ENCODE measurements around the gene RCAN2.
"Not testable (repeated sequence)": the region's sequence is repeated elsewhere in the genome, so short reads cannot be mapped to it uniquely, and the experiment has no call there.

RCAN2 gene

DNA sequence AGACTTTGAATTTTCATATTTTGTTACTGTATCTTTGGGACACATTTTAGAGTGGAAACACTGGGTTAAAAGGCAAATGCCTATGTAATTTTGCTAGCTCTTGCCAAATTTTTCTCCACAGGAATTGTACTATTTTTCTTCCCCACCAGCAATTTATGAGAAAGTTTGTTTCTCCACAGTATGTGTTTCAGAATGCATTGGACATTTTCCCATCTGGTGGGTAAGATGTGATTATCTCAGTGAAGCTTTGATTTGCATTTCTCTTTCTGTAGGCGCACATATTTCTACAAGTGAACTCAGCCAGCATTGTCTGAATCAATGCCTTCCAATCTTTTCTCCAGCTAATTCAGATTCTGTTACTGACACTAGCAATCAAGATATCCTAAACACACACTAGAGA is 157.8 kb downstream of the RCAN2 start:
- DNase-seq (ENCODE audit: low read depth in 2 of 2): no peak

DNA sequence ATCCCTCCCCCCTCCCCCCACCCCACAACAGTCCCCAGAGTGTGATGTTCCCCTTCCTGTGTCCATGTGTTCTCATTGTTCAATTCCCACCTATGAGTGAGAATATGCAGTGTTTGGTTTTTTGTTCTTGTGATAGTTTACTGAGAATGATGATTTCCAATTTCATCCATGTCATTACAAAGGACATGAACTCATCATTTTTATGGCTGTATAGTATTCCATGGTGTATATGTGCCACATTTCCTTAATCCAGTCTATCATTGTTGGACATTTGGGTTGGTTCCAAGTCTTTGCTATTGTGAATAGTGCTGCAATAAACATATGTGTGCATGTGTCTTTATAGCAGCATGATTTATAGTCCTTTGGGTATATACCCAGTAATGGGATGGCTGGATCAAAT is 158.8 kb downstream of the RCAN2 start:
- not testable (repeated sequence) for DNase-seq (ENCODE audit: low read depth in 2 of 2)

DNA sequence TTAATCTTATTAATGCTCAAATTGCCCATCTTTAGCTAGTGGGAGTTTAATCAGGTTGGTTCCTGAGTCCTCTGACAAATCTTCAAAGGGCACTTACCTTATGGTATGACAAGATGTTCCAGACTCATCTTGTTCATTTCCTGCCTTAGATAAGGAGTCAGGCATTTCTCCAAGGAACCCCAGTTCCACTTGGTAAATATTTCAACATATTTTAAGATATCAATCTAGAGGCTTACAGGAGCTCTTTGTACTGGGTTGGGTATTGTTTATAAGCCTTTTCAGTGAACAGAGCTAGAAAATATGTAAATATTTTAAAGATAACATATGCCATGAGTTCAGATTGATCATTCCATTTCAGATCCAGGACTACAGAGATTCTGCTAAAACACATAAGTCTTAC is 159.8 kb downstream of the RCAN2 start:
- DNase-seq (ENCODE audit: low read depth in 2 of 2): no peak

DNA sequence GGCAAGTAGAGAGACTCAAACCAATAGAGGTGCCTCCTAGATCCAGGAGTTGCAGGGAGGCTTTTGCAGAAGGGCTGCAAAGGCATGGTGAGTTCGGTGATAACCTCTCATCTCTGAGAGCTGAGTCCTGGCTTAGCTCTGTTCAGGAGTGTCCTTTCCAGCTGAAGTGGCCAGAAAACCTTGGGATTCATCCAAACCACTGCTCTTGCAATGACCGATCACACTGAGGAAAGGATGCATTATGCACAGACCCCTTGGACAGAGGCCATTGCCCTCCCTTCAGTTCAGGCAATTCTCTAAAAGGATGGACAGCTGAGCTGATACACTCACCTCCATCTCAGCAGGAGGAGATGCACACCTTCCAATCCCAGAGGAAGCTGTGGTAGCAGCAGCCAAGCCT is 161.7 kb downstream of the RCAN2 start:
- no peak for DNase-seq (ENCODE audit: low read depth in 2 of 2)

DNA sequence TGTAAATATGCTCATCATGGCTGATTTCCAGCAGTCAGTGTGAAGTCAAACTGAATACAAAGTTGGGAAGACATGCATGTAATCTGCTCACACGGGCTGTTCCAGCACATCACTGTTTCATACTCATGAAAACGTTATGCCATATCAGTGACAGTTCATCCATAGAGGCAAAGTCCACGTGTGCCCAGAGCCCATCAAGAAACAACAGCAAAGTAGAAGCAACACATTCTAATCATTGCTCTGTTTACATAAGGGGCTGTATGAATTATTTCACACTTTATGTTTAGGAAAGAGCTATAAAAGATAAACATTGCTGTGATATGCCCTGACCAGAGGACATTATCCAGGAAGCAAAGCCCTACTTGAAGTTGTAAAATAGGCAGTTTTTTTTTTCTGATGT is 163.5 kb downstream of the RCAN2 start:
- no peak for DNase-seq (ENCODE audit: low read depth in 2 of 2)

DNA sequence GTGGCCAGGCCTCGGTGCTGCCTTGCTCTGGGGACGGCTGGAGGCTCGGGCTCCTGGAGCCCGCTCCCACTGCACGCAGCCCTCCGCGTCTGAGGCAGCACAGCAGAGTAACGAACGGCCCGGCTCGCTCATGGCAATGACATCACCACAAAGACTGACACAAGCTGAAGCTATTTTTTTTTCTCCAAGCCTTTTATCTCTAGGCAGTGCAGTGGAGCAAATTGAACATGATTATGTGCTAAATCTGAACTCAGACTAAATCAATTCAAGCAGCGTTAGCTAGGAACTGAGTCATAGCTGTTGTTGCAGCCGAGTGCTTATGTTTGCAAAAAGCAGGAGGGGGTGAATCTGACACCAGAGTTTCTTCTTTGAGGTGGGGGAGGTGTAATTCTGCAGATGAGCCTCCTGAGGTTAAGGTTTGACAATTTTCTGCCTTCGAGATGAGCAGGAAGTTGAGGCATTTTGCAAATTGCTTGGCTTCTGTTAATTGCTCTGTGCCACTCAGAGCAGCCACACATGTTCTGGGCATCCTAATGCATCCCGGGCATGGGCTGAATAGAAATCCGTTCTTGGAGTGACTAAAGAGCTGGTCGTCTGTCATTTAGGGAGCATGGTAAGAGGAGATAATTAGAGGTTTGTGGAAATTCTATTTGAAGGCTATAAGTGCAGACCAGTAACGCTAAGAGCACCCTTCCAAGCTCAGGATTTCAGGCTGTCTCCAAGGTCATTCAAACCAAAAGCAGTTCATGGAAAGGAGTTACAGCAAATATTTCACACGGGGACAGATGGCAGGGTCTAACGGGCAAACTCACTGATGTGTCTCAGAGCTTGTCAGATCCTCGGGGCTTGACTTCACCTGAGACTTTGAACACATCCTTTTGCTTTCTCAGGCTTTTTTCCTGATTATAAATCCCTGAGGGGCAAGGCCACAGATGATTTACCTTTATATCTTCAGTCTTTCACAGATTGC is 165.4 kb downstream of the RCAN2 start:
- DNase-seq (ENCODE audit: low read depth in 2 of 2): no peak

DNA sequence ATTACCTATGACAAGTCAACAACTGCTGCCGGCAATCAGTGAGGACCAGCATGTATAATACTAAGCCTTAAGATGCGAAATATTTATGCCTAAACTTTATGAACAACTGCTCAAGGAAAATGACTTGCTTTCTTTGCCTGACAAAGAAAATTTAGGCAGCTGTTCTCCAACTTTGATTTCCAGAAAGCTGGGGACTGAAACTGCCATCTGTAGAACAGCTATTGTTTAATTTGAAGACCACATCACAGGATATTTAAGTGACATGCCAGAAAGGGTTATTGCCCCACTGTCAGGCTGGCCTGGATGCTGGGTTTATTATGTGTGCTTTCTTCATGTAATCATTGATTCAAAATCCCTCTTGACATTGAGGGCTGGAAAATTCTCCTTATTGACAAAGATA is 166.5 kb downstream of the RCAN2 start:
- DNase-seq (ENCODE audit: low read depth in 2 of 2): no peak

DNA sequence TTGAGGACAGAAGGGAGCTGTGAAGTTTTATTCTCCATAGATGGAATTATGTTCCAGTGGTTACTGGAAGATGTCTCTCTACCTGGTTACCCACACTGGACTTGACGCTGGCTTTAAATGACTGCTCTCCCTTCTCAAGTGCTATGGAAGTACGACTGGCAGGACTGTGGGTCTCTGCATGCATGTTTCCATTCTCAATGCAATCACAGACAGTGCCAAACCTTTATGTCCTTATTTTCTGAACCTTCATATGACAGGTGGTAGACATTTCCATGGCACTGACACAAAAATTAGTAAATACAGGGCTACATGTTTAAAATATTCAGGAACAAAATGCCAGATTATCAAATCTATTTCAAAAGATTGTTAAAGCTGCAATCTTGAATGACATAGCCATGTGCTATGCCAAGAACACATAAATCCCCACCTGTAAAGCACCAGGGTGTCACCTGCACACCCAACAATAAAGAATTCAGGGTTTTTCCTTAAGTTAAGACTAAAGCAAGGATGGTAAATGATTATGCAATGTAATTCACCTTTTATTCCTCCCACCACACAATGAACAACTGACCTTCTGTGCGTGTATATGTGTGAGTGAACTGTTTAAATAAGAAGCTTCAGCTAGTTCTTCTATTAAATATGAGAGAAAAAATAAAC is 167.2 kb downstream of the RCAN2 start:
- no peak for DNase-seq (ENCODE audit: low read depth in 2 of 2)

DNA sequence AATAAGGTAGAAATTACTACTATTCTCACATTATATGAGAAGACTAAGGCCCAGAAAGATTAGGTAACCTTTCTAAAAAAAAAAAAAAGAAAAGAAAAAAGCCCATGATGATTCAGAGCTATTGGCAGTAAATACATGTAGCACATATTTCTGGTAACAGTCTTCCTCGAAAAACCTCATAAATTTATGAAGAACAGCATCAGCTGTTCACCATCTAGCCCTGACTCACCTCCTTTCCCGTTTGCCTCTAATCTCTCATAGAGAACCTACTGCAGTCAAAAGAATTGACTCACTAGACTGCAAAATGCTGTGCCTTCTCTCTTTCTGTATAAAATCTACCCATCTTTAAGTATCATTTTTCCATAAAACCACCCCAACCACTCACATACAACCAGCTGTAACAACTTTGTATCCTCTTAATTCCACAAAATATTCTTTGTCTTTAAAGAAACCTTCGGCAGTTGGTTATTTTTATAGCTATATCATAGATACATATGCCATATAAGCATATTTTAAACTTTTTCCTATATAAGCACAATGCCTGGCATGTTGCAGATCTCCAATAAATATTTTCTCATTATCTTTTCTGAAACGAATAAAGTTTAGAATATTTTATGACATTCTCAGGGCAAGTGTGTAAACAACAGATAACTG is 167.8 kb downstream of the RCAN2 start:
- no peak for DNase-seq (ENCODE audit: low read depth in 2 of 2)

DNA sequence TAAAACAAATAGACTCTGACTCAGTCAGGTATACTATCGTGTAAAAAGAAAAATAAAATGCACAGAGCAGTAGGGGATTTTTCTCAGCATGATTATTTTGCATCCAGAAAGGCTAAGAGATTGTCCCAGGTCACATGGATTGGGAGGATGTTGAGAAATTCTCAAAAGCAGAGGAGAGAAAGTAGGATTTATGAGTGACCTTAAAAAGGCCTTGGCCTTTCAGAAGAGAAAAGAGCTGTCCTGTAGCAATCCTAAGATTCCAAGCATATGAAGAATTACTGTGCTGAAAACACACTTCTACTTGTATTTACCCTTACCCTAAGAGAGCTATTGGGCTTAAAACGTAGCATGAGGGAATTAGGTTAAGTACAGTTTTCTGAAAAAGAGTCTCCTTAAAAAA is 170.7 kb downstream of the RCAN2 start:
- DNase-seq (ENCODE audit: low read depth in 2 of 2): no peak

DNA sequence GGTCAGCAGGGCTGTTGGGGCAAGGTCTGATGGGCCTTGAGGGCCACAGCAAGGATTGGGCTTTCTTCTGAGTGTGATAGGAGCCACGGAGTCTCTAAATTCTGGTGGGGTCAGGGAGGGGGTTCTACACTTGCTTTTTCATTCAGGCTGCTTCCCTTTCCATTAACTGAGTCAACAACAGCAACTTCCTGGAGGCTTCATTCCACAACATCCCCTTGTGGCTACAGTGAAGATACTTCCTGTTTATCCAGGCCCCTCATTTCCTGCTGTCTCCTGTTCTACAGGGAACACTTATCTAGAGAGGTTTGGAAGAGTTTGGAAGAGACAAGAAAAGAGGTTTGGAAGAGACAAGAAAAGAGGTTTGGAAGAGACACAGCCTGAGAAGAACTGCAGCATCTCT is 175.7 kb downstream of the RCAN2 start:
- no peak for DNase-seq (ENCODE audit: low read depth in 2 of 2)

DNA sequence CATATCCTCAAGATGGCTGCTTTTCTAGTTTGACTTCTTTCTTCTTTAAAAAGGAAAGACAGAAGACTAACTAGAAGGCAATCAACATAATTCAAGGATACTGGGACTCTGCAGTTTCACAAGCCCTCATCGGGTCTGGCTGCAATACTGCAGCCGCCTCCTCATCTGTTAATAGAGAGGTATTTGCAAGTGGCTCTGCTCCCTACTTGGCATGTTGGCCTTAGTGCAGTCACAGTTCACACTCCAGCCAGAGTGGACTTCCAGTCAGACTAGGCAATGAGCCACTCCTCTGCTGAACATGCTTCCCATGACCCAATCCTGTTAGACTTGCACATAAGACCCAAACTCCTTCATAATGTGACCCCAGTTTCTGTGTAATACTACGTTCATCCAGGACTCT is 178.6 kb downstream of the RCAN2 start:
- no peak for DNase-seq (ENCODE audit: low read depth in 2 of 2)

DNA sequence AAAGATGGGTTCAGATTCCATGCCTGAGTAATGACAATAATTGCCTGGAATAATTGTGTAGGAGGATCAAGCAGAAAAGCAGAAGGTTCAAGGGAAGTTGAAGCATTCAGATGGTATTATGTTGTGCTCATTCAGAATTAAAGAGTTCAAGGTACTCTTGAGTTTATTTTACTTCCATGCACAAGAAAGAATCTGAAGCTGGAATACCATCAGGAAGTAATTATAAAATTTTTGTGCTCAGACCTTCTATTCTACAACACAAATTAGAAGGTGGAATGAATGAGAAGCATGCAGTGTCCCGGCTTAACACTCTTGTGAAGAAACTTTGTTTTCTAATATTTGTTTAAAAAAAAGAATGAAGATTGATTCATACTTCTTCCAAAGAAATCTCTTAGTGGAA is 181.1 kb downstream of the RCAN2 start:
- no peak for DNase-seq (ENCODE audit: low read depth in 2 of 2)

DNA sequence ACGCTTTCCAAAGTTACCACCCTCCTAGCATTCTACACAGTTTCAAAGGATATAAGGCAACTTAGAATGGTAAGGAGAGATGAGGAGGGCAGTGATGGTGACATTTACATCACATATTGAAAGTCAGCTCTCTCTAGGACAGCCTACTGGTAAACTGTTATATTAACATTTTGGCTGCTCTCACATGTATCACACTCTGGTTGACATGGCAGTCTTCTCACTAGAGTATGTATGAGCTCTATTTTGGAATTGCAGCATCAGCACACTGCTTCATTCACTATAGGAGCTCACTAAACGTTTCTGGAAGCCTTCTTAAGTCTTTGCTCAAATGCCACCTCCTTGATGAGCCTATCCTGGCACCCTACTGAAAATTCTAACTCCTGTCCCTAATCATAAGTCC is 184.8 kb downstream of the RCAN2 start:
- no peak for DNase-seq (ENCODE audit: low read depth in 2 of 2)

DNA sequence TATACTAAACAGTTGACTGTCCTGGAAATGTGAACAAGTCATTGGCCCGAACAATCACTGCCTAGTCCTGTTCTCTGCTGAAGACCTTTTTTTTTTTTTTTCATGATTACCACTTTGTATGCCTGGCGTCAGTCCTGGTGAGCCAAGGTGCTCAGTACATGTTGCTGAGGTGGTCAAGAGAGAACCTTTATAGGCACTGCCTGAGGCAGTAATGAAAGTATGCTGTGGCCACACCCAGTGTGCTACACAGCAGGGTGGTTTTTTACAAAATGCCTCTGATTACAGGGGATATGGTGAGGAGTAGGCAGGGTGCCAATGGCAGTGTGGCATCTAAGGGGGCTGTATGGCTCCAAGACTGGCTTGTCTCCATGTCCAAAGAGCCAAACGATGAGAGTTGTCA is 185.4 kb downstream of the RCAN2 start:
- no peak for DNase-seq (ENCODE audit: low read depth in 2 of 2)

DNA sequence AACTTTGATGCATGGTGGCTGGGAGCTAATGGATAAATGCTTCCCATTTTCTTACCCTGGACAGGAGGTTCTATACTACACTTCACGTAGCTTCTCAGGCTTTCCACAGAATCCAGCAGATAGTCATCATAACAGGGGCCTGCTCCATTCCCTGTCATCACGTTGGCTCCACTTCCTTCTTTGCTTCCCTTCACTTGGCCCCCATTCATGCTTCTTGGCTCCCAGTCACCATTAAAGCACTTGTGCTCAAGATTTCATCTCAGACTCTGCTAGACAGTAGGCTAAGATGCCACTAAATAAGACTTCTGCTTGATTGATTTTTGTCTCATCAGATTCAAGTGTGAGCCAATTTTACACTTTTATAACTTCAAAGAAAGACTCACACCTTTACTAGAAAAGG is 186.0 kb downstream of the RCAN2 start:
- no peak for DNase-seq (ENCODE audit: low read depth in 2 of 2)

DNA sequence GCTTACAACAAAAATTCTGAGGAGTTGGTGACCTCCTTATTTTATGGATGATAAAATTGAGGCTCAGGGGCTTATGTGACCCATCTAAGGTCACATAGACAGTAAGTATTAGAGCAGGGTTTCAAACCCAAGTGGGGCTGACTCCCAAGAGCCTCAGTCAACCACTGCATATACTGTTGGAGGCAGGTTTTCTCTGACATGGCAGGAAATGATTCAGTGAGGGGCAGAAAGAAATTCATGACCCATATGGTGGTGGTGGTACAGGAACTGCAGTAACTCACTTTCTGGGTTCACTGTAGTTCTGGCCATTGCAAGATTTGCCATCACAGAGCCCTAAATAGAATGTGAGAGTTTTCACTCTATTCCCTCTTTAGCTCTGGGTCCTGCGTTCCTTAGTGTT is 188.4 kb downstream of the RCAN2 start:
- DNase-seq (ENCODE audit: low read depth in 2 of 2): no peak

DNA sequence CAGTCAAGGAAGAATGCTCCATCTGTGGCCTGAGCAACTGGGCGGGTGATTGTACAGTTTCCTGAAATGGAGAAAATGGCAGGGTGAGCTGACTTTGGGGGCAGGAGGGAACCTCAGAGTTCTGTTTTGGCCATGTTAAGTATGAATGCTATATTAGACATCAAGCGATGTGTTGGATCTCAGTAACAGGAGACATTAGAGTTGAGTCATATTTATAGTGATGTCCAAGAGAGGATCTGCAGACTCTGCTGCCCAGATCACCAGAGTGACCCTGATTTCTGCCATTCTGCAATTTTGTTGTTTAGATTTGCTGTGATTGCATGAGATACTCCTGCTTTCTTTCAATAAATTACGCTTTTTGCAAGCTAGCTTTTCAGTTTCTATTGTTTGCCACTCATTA is 189.1 kb downstream of the RCAN2 start:
- DNase-seq (ENCODE audit: low read depth in 2 of 2): no peak

DNA sequence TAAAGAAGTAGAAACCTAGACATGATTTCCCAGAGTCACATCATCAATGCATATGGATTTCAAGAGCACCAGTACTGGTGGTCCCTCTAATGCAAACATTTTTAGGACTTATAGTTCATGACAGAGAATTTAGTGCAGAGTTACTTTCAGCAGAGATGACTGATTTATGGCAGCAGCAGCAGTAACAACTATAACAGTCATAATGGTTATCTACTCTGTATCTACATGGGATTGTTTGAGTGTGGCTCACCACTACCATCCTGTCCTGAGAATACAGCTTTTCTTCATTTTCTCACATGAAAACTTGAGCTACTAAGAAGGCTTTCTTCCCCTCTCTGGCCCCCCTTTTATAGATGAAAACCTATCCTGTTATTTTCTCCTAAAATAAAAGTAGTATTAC is 192.0 kb downstream of the RCAN2 start:
- DNase-seq (ENCODE audit: low read depth in 2 of 2): no peak

DNA sequence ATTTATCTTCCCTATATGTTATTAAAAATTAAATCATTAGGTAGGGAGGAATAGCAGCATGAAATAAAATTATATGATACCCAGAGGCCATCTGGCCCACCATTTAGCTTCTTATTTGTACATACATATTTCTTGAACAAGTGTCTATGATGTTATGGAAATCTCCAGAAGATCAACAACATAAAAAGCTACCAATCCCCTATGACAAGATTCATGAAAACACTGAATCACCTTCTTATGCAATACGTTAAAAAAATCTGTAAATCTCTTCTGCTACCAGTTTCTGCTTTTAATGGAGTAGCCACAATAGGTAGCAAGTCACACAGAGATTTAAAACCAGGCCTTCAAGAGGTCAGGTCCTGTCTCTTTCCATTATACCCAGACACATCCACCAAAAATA is 194.7 kb downstream of the RCAN2 start:
- DNase-seq (ENCODE audit: low read depth in 2 of 2): no peak

DNA sequence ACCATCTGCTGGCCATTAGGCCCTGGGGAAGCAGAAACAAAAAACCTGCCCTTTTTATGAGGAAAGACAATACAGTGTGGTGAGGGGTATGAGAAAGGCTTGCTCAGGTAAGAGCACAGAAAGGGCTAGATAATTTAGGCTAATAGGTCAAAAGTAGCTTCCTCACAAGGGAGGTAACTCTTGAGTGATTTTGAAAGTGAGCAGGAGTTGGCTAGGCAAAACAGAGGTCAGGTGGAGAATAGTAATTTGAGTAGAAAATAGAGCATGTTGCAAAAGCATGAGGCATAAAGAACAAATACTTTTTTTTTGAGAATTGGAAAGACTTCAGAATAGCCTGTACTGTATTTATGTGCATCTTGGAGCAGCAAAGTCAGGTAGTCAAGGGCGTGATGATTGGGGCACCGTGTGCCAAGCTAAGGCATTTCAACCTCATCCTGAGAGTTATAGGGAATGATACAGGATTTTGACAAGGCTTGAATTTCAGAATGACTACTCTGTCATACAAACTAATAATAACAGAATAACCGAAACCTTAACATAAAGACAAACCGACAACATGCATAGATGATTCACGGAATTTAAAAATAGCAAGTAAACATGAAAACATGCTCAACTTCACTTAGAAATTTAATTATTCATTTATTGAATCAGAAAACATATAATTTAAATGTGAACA is 197.5 kb downstream of the RCAN2 start:
- DNase-seq (ENCODE audit: low read depth in 2 of 2): no peak

DNA sequence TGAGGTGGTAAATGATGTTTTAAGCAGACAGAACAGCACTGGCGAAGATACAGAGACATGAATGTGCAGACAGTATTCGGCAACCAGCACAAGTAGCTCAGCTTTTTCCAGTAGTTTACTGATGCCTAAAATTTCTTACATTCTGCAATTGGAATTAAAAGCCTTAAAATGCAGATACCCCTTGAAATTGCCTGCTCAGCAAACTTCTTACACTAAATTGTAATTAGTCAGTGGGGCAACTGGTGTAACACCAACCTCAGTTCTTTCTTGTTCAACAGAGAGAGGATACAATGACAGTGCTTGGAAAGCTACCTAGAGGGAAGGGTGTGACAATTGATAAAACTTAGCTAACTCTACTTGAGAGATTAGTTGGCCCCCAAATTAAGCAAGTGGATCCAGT is 199.4 kb downstream of the RCAN2 start:
- DNase-seq (ENCODE audit: low read depth in 2 of 2): no peak

Measured in stimulated activated CD8-positive, alpha-beta memory T cell treated with anti-CD3 and anti-CD28 coated beads, Interleukin-2, amount 100 ng/mL, for 48 hours (primary cell).